GM19463 (cell line): ENCODE results near the gene FFAR3.
"Not testable (repeated sequence)": the region's sequence is repeated elsewhere in the genome, so short reads cannot be mapped to it uniquely, and the experiment has no call there.

Experiments used
- ATAC-seq: cut with Tn5 transposase; IDR thresholded peaks from one replicate; pipeline ENCODE4 v1.9.1; 2021; ENCODE audit warnings: mild to moderate bottlenecking, moderate library complexity; ENCODE audit not compliant: unreplicated experiment

Gene FFAR3

GRCh38 chr19:35349614-35350521 is 8.4 kb upstream of the FFAR3 start:
- ATAC-seq = no peak

DNA sequence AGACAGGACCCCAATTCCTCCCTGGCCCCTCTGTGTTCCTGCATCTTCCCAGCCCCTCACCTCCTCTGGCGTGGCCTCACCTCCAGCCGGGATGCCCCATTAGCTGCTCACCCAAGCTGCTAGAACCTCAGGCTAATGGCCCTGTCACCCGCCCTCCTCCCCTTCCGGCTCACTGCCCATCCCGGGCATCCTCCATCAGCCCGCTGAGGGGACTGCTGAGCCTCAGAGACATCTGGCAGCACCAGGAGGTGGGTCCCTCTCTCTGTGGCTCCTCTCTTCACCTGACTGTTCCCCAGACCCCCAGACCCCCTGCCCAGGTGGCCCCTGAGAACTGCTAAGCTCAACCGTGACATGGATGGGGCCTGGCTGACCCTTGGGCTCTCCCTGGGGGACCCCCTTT is 7.7 kb upstream of the FFAR3 start:
- ATAC-seq = no peak

GRCh38 chr19:35351411-35352176 is 6.7 kb upstream of the FFAR3 start:
- ATAC-seq = no peak

DNA sequence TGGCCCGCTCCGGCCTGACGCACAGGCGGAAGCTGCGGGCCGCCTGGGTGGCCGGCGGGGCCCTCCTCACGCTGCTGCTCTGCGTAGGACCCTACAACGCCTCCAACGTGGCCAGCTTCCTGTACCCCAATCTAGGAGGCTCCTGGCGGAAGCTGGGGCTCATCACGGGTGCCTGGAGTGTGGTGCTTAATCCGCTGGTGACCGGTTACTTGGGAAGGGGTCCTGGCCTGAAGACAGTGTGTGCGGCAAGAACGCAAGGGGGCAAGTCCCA is 6.1 kb upstream of the FFAR3 start:
- ATAC-seq = no peak

DNA sequence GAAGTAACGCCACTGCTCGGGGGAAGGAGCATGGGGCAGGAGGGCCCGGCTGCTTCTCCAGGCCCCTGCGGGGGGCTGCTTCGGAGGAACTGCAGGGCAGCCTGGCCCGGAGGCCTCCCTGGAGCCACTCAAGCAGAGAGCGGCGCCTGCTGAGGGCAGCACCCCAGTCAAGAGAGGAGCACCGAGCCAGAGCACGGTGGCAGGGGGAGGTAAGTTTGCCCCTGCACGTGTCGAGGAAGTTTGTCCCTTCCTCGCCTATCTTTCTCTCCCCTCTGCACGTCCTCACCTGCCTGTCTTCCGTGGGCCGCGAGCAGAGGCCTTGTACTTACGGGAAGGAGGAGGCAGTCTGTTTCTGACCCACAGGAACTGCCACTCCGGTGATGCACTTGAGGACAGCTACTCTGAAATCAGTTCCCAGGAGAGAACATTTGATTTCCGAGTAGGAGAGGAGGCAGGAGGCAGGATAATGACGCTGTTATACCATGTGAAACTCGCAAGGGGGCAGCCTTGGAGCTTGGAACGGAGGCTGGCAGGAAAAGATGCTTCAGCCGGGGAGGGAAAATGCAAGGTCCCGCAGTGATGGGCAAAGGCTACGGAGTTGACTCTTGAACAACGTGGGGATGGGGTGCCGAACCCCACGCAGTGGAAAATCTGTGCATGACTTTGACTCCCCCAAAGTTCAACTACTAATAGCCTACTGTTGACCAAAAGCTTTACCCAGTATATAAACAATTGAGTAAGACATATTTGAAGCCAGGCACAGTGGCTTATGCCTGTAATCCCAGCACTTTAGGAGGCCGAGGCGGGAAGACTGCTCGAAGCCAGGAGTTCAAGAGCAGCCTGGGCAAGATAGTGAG is 5.6 kb upstream of the FFAR3 start:
- ATAC-seq = no peak

GRCh38 chr19:35353635-35354034 is 4.6 kb upstream of the FFAR3 start:
- ATAC-seq = no peak

DNA sequence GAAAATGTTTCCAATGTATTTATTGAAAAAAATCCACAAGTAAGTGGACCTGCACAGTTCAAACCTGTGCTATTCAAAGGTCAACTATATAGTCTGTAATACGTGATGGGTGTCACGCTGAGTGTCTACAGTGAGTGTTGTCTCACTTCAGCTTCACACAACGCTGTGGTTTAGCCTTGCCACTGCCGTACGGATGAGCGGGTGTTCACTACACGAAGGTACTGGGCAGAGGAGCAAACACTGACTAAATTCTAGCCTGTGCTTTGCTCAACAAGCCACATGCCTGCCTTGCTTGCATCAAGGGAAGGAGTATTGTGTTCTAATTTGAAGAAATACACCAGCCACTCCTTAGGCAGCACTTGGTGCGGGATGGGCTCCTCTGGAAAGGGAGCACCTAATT is 3.4 kb upstream of the FFAR3 start:
- no peak for ATAC-seq

- ATAC-seq = no peak
Observed at GRCh38 chr19:35355791-35356460, 2.3 kb upstream of the FFAR3 start.

DNA sequence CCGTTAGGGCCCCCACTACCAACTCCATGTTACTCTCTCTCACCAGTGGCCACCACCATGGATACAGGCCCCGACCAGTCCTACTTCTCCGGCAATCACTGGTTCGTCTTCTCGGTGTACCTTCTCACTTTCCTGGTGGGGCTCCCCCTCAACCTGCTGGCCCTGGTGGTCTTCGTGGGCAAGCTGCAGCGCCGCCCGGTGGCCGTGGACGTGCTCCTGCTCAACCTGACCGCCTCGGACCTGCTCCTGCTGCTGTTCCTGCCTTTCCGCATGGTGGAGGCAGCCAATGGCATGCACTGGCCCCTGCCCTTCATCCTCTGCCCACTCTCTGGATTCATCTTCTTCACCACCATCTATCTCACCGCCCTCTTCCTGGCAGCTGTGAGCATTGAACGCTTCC is 574 bp downstream of the FFAR3 start:
- not testable (repeated sequence) for ATAC-seq

- not testable (repeated sequence) for ATAC-seq
Observed at GRCh38 chr19:35359395-35359794, 1.1 kb downstream of the FFAR3 start.

DNA sequence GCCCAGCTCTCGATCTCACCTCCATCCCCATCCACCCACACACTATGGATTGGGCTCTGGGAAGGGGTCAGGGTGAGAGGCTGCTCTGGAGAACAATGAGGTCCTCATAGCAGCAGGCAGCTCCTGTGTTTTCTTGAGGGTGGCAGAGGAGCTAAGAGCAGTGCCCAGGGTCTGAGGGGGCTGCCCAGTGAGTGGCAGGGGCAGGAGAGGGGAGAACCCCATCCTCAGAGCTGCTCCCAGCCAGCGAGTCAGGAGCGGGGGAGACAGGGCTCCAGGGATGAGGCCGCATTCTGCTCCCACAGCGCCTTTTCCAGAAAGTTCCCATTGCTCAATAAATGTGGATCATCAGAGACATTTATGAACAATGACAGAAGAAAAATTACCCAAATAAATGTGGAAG is 1.8 kb downstream of the FFAR3 start:
- not testable (repeated sequence) for ATAC-seq

- no peak for ATAC-seq
Observed at GRCh38 chr19:35360880-35361420, 2.7 kb downstream of the FFAR3 start.

DNA sequence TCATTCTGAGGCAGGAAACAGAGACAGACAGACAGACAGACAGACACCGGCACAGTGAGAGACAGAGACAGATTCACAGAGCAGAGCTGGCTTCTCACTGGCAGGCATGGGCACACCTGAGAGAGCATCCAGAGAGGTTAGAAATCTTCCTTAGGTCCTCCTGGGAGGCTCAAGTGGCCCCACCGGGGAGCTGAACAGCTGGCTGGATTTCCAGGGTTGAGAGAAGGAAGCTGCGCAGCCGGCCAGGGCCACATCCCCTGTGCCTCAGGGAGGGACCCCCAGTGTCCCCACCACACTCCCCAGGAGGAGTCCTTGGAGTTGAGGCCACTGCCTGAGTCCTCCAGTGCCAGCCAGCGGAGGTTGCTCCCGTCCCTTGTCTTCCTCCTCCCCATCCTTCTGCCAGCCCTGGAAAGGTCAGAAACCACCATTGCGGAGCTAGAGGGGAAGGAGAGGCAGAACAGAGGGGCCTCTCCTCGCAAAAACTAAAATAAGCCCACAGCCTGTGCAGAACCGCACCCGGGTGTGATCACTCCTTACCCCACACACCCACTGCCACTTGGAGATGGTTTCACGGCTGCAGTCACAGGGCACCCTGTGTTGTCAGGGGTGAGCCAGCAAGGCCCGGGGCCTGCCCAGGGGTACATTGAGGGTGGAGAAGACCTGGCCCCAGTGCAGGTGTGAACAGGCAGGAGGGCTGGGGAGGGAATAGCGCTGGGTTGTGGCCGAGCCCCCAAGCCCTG is 4.2 kb downstream of the FFAR3 start:
- ATAC-seq = no peak

GRCh38 chr19:35363001-35363590 is 4.8 kb downstream of the FFAR3 start:
- no peak for ATAC-seq

DNA sequence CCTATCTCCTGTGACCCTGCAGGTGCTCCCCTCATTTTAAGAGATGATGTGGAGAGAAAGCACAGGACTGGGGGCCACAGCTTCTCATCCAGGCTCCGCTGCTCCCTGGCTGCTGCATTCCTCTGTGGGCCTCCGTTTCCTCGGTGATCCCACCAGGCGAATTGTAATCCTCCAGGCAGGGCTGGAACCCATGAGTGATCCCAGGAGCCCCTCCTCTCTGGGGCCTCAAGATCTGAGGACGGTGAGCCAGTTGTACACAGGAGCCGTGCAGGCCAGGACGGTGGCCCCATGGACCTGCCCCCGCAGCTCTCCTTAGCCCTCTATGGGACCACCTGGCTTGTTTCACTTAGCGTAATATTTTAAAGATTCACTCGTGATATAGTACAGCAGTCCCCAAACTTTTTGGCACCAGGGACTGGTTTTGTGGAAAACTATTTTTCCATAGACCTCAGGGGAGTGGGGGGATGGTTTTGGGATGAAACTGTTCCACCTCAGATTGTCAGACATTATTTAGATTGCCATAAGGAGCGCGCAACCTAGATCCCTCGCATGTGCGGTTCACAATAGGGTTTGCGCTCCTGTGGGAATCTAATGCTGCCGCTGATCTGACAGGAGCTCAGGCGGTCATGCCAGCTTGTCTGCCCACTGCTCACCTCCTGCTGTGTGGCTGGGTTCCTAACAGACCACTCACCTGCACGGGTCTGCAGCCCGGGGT is 5.6 kb downstream of the FFAR3 start:
- no peak for ATAC-seq

GRCh38 chr19:35365303-35365702 is 7.0 kb downstream of the FFAR3 start:
- ATAC-seq = no peak

DNA sequence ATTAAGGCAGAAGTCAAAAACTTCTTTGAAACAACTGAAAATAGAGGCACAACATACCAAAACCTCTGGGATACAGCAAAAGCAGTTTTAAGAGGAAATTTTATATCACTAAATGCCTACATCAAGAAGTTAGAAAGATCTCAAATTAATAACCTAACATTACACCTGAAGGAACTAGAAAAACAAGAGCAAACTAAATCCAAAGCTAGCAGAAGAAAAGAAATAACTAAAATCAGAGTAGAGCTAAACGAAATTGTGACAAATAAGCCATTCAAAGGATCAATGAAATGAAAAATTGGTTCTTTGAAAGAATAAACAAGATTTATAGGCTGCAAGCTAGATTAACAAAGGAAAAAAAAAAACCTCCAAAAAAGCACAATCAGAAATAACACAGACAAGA is 10.1 kb downstream of the FFAR3 start:
- no peak for ATAC-seq

- no peak for ATAC-seq
Observed at GRCh38 chr19:35369522-35369921, 11.3 kb downstream of the FFAR3 start.

DNA sequence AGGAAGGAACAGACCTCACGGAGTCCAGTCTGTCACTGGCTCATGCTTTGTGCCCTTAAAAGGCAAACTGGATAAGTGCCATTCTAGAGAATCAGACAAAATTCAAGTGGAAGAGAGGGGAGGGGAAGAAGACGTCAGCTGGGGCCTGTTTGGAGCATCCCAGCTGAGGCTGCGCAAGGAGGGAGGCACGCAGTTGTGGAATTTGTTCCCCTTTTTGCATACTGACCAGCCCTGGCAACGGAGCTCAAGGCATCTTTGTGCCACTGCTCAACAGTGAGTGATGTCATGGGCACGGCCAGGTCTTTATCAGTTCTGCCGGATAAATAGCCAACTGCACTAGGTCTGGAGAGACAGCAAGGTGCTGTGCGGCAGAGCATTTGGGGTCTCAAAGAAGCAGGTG is 12.5 kb downstream of the FFAR3 start, which contains the start of gene GPR42:
GPR42 (plus strand) TSS at position 347 of the 400 bp plus-strand sequence. CDS start 292 bp downstream, outside the sequence.
- ATAC-seq = no peak
